ENCODE measurements around the gene SCARB2. TPM values are rescaled to one million over a fixed set of nuclear protein-coding genes. Genes with fewer than 3 reads are reported as not detected.

SCARB2 gene
- total RNA-seq, 1 experiment from 2014 or later = 51.3 TPM

- no TSS peak for BruUV-seq (replicated peaks)
- H3K9me2 ChIP-seq (ENCODE audit: insufficient read depth) = no peaks in the 10 kb centered on the region
- no peak overlapping the region for H3K9ac ChIP-seq (ENCODE audit: low read length)
- no peak overlapping the region for H3K27ac ChIP-seq (ENCODE audit: low read depth, low read length)
- no peak overlapping the region for H3K4me2 ChIP-seq (ENCODE audit: low read length)
- H3K36me3 ChIP-seq (ENCODE audit: control insufficient read depth in 1 of 2, insufficient read depth in 2 of 2, low read length in 2 of 2) = peaks cover 0 to 14% of the 10 kb centered on the region in 2 experiments; a peak in 1 of 4 replicates
- TF ChIP-seq ZFX (IDR thresholded peaks at IDR 0.05) (no peak), EZH2phosphoT487 (IDR thresholded peaks at IDR 0.05; ENCODE audit: borderline replicate concordance) (no peak)
- H3K9me3 ChIP-seq (ENCODE audit: control insufficient read depth in 1 of 2, insufficient read depth in 1 of 2, low read depth in 1 of 2, low read length in 2 of 2) = no peaks in the 10 kb centered on the region
- H2AFZ ChIP-seq (ENCODE audit: low read depth, low read length, poor library complexity, severe bottlenecking) = no peak overlapping the region
- ATAC-seq (no peak), DNase-seq (ENCODE audit: low read depth, low spot score) (no peak)
- H3K4me1 ChIP-seq (ENCODE audit: control insufficient read depth in 1 of 2, insufficient read depth in 2 of 2, low read length in 2 of 2) = peaks cover 11 to 20% of the 10 kb centered on the region in 2 experiments
- no peaks in the 10 kb centered on the region for H4K20me1 ChIP-seq (ENCODE audit: insufficient read depth)
- H3K4me3 ChIP-seq (replicated peaks in 1 of 2; ENCODE audit: low read depth in 1 of 2, low read length in 2 of 2) = no peak overlapping the region
- ChIA-PET CTCF (no interaction called here), RAD21 (ENCODE audit: low non-redundant PET in 1 of 2, low total read pairs in 2 of 2, uncharacterized antibody in 2 of 2, unreplicated experiment in 2 of 2) (no interaction called here), POLR2A (no interaction called here)
- H3K79me2 ChIP-seq (ENCODE audit: insufficient read depth, low read length) = peaks cover 19% of the 10 kb centered on the region; the same call in 1 of the 2 replicates
- no peaks in the 10 kb centered on the region for H3K27me3 ChIP-seq (ENCODE audit: insufficient read depth, low read length)
- intact Hi-C loops (cut with micrococcal nuclease) = no loop called here
These were observed 15.6 kb downstream of the SCARB2 start for GRCh38 chr4:76197971-76198410.

DNA sequence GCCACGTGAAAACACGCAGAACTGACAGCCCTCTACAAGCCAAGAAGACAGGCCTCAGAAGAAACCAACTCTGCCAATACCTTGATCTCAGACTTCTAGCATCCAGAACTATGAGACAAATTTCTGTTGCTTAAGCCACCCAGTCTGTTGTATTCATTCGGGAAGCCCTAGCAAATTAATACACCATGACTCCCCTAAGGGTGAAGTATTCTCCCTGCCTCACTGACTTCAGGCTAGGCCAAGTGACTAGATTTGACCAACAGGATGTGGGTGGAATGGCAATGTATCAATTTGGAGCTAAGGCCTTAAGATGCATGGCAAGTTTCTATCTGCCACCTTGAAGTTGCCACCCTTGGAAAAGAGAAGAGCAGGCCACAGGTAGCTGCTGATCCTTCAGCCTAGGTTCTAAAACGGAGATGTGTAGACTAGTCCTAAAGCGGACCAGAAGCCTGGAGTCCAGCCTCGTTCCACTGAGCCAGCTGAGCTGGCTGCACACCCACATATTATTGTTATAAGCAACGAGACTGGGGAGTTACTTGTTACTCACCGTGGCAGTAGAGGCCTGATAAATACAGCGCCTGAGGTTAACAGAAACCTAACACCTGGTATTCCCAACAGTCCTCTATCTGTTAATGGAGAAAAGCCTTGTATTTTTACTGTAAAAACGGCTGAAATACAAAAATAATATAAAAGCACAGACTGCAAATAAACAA, 16.4 kb downstream of the SCARB2 start:
- no peak overlapping the region for H3K4me3 ChIP-seq (replicated peaks in 1 of 2; ENCODE audit: low read depth in 1 of 2, low read length in 2 of 2)
- ChIA-PET CTCF (no interaction called here), POLR2A (no interaction called here), RAD21 (ENCODE audit: low non-redundant PET in 1 of 2, low total read pairs in 2 of 2, uncharacterized antibody in 2 of 2, unreplicated experiment in 2 of 2) (no interaction called here)
- H3K27me3 ChIP-seq (ENCODE audit: insufficient read depth, low read length) = no peaks in the 10 kb centered on the region
- H3K4me2 ChIP-seq (ENCODE audit: low read length) = no peak overlapping the region
- peaks cover 19% of the 10 kb centered on the region; the same call in 1 of the 2 replicates for H3K79me2 ChIP-seq (ENCODE audit: insufficient read depth, low read length)
- no peak overlapping the region for H2AFZ ChIP-seq (ENCODE audit: low read depth, low read length, poor library complexity, severe bottlenecking)
- no peak for ATAC-seq
- intact Hi-C loops (cut with micrococcal nuclease) = no loop called here
- peaks cover 0 to 14% of the 10 kb centered on the region in 2 experiments; a peak in 2 of 4 replicates for H3K36me3 ChIP-seq (ENCODE audit: control insufficient read depth in 1 of 2, insufficient read depth in 2 of 2, low read length in 2 of 2)
- no peaks in the 10 kb centered on the region for H3K9me3 ChIP-seq (ENCODE audit: control insufficient read depth in 1 of 2, insufficient read depth in 1 of 2, low read depth in 1 of 2, low read length in 2 of 2)
- H3K9me2 ChIP-seq (ENCODE audit: insufficient read depth) = no peaks in the 10 kb centered on the region
- H3K4me1 ChIP-seq (ENCODE audit: control insufficient read depth in 1 of 2, insufficient read depth in 2 of 2, low read length in 2 of 2) = peaks cover 11 to 20% of the 10 kb centered on the region in 2 experiments
- DNase-seq (ENCODE audit: low read depth, low spot score) = no peak
- H3K9ac ChIP-seq (ENCODE audit: low read length) = no peak overlapping the region
- no TSS peak for BruUV-seq (replicated peaks)
- TF ChIP-seq ZFX (IDR thresholded peaks at IDR 0.05) (no peak), FOSL1 (IDR thresholded peaks at IDR 0.05; ENCODE audit: low read depth) (no peak), MAX (IDR thresholded peaks at IDR 0.05) (no peak), REST (IDR thresholded peaks at IDR 0.05; ENCODE audit: low read depth) (no peak), EZH2phosphoT487 (IDR thresholded peaks at IDR 0.05; ENCODE audit: borderline replicate concordance) (no peak), POLR2AphosphoS5 (IDR thresholded peaks at IDR 0.05; ENCODE audit: low read depth, low read length) (no peak), EZH2 (IDR thresholded peaks at IDR 0.05) (no peak)
- TF ChIP-seq, protein P1, sequence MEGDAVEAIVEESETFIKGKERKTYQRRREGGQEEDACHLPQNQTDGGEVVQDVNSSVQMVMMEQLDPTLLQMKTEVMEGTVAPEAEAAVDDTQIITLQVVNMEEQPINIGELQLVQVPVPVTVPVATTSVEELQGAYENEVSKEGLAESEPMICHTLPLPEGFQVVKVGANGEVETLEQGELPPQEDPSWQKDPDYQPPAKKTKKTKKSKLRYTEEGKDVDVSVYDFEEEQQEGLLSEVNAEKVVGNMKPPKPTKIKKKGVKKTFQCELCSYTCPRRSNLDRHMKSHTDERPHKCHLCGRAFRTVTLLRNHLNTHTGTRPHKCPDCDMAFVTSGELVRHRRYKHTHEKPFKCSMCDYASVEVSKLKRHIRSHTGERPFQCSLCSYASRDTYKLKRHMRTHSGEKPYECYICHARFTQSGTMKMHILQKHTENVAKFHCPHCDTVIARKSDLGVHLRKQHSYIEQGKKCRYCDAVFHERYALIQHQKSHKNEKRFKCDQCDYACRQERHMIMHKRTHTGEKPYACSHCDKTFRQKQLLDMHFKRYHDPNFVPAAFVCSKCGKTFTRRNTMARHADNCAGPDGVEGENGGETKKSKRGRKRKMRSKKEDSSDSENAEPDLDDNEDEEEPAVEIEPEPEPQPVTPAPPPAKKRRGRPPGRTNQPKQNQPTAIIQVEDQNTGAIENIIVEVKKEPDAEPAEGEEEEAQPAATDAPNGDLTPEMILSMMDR (IDR thresholded peaks at IDR 0.05 in 2 of 3, conservative IDR thresholded peaks at IDR 0.05 in 1 of 3; ENCODE audit: borderline replicate concordance in 1 of 3, insufficient read depth in 1 of 3, low read depth in 2 of 3, low read length in 2 of 3) = no peak
- H4K20me1 ChIP-seq (ENCODE audit: insufficient read depth) = no peaks in the 10 kb centered on the region
- no peak overlapping the region for H3K27ac ChIP-seq (ENCODE audit: low read depth, low read length)

Data from HCT116 (cell line).